ENCODE results near the gene GOLGA6L2. TPM values are rescaled to one million over a fixed set of nuclear protein-coding genes. Genes with fewer than 3 reads are reported as not detected.
A peak's percentile ranks its signal among the peaks of the same experiment; 100 is the strongest.

Gene GOLGA6L2
- total and polyA plus RNA-seq, 2 of the 13 experiments (the other 11 are each of a cell fraction or from before 2014, with no cell fraction given), result not detected

GRCh38 chr15:23446215-23447106 is 582 bp downstream of the GOLGA6L2 start:
- Histone ChIP-seq H3K4me1 (ENCODE audit: insufficient read depth, low read length) (peaks cover 15% of the 10 kb centered on the region), H3K9ac (ENCODE audit: insufficient read depth, low read depth, low read length) (no peak overlapping the region), H3K4me2 (ENCODE audit: low read depth, low read length) (peak overlapping the region; percentile 23; the same call in 1 of the 2 replicates), H3K4me3 (replicated peaks in 1 of 3; ENCODE audit: insufficient read depth in 1 of 3, low read depth in 2 of 3, low read length in 3 of 3) (no peak overlapping the region), H3K79me2 (ENCODE audit: insufficient read depth, low read length) (no peaks in the 10 kb centered on the region), H3K27ac (ENCODE audit: extremely low read length, insufficient read depth, low read length) (no peak overlapping the region), H3K36me3 (replicated peaks in 1 of 2; ENCODE audit: control insufficient read depth in 1 of 2, insufficient read depth in 2 of 2, low read length in 2 of 2) (no peaks in the 10 kb centered on the region), H2AFZ (ENCODE audit: low read length) (no peak overlapping the region), H3K27me3 (ENCODE audit: control insufficient read depth in 1 of 2, insufficient read depth in 2 of 2, low read length in 2 of 2) (peaks cover 0 to 10% of the 10 kb centered on the region in 2 experiments; a peak in 1 of 5 replicates), H3K9me3 (ENCODE audit: low read length) (no peaks in the 10 kb centered on the region), H4K20me1 (ENCODE audit: insufficient read depth, low read length) (no peaks in the 10 kb centered on the region)
- ATAC-seq (peak; percentile 83), DNase-seq (ENCODE audit: low spot score) (peak; percentile 55), FAIRE-seq (no peak)
- in situ Hi-C loops (cut with HindIII; ENCODE audit: extremely low pct_ligation_motif_present, low pct_unique_long_range_greater_than_20kb), result no loop called here
- WGBS (ENCODE audit: low lambda C conversion rate), result 43% methylated on average over 9 of the region's 15 CpGs
- POLR2A ChIA-PET, result no interaction called here
- CTCF ChIA-PET (ENCODE audit: low intra/inter-chr PET ratio, low total read pairs), result no interaction called here
- no TSS peak for BruUV-seq (replicated peaks)
- intact Hi-C loops (cut with micrococcal nuclease; ENCODE audit: unreplicated experiment), result no loop called here
- TF ChIP-seq FOXM1 (CRISPR knock-in tag; IDR thresholded peaks at IDR 0.05), result no peak
- 0 out of 2 replicates have a peak, but pooled peaks have one; percentile 39 for TF ChIP-seq TFE3 (CRISPR knock-in tag; IDR thresholded peaks at IDR 0.05)
- no peak for TF ChIP-seq ZNF207 (IDR thresholded peaks at IDR 0.05; ENCODE audit: borderline replicate concordance)
- no peak for TF ChIP-seq ZNF256 (CRISPR knock-in tag; conservative IDR thresholded peaks at IDR 0.05)
- no peak for TF ChIP-seq ZFP1 (CRISPR knock-in tag; IDR thresholded peaks at IDR 0.05)
- TF ChIP-seq PATZ1 (CRISPR knock-in tag; IDR thresholded peaks at IDR 0.05), result no peak
- TF ChIP-seq E2F1 (CRISPR knock-in tag; IDR thresholded peaks at IDR 0.05), result no peak
- TF ChIP-seq FOXA3 (CRISPR knock-in tag; IDR thresholded peaks at IDR 0.05), result peak; percentile 21; the same call in 1 of the 2 replicates
- no peak for TF ChIP-seq ZMAT5 (CRISPR knock-in tag; IDR thresholded peaks at IDR 0.05; ENCODE audit: borderline replicate concordance, low read depth)
- no peak for TF ChIP-seq RNF2 (conservative IDR thresholded peaks at IDR 0.05; ENCODE audit: low read depth)
- TF ChIP-seq MED8 (CRISPR knock-in tag; IDR thresholded peaks at IDR 0.05; ENCODE audit: insufficient replicate concordance), result no peak
- TF ChIP-seq REL (CRISPR knock-in tag; conservative IDR thresholded peaks at IDR 0.05), result no peak
- no peak for TF ChIP-seq ZNF530 (CRISPR knock-in tag; IDR thresholded peaks at IDR 0.05; ENCODE audit: low read depth)
- TF ChIP-seq ZNF572 (CRISPR knock-in tag; IDR thresholded peaks at IDR 0.05), result no peak
- TF ChIP-seq TARDBP (CRISPR knock-in tag; IDR thresholded peaks at IDR 0.05), result no peak
- TF ChIP-seq ZNF44 (CRISPR knock-in tag; IDR thresholded peaks at IDR 0.05), result no peak
- no peak for TF ChIP-seq ZNF230 (CRISPR knock-in tag; IDR thresholded peaks at IDR 0.05)
- TF ChIP-seq RXRB (CRISPR knock-in tag; IDR thresholded peaks at IDR 0.05; ENCODE audit: borderline replicate concordance), result 0 out of 2 replicates have a peak, but pooled peaks have one; percentile 15
- TF ChIP-seq BATF2 (CRISPR knock-in tag; IDR thresholded peaks at IDR 0.05), result no peak

All from HepG2 (cell line).